Esophagus muscularis mucosa (tissue), 4 donors: ENCODE measurements around the gene PRKD2.

Source experiments
- CTCF ChIP-seq, 3 experiments: fragments of 200-600 bp in 2 of 3; fragments of 450-650 bp in 1 of 3; sonication (generic) in 2 of 3; IDR thresholded peaks; one replicate each; pipeline ENCODE4 v1.5.1; 2017 to 2019; ENCODE audit warnings: antibody characterized with exemption in 3 of 3, mild to moderate bottlenecking in 2 of 3, moderate library complexity in 1 of 3
- EP300 ChIP-seq: sonication (generic); formaldehyde crosslinking; IDR thresholded peaks from one replicate; pipeline ENCODE4 v1.6.1; 2017; ENCODE audit warnings: antibody characterized with exemption
- POLR2A ChIP-seq: fragments of 450-650 bp; IDR thresholded peaks from one replicate; pipeline ENCODE4 v1.6.1; 2017; ENCODE audit warnings: antibody characterized with exemption, moderate library complexity, mild to moderate bottlenecking, low read depth
- POLR2AphosphoS5 ChIP-seq, 2 donors: sonication (generic); formaldehyde crosslinking; IDR thresholded peaks; one replicate each; pipeline ENCODE4 v1.6.1; 2017; ENCODE audit warnings: antibody characterized with exemption in 2 of 2

DNA sequence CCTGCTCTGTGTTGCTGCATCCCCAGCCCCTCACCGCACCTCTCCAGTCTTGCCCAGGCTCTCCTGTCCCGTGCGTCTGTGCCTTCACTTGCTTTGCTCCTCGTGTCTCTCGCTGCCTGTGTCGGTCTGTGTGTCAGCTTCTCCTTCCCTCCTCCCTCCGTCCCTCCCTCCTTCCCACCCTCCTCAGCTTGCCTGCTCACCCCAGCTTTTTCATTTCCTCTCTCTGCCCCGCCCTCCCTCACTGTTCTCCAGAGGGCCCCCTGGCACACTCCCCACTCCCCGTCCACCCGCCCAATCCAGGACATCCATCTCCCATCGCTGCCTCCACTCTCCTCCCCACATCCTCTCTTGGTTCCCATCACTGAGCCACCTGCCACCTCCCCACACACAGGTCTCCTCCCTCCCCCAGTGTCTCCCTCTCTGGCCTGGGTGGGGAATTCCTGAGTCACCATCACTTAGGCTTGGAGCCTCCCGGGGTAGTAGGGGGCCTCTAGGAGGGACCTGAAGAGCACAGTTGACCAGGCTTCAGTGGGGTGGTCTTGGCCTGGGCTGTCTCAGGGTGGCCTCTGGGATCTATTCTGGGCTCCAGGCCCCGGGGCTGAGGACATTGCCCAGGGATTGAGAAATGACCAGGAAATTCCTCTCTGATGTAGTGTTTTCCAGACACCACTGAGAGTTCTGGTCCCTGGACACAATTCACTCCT lies 91.8 kb downstream of the PRKD2 start, which contains the start of gene PTGIR:
- TF ChIP-seq CTCF (IDR thresholded peaks at IDR 0.05), result no peak
- no peak for TF ChIP-seq POLR2A
- TF ChIP-seq EP300, result peak; percentile 32
- TF ChIP-seq POLR2AphosphoS5 (IDR thresholded peaks at IDR 0.05), result peak; percentile 15 to 69
